Endothelial cell of umbilical vein (primary cell): Measurements from ENCODE around the gene ARHGAP29. TPM values are rescaled to one million over a fixed set of nuclear protein-coding genes. Genes with fewer than 3 reads are reported as not detected.

Experiments
- BruUV-seq: library from RNA; stranded (reverse); fragments of 400-500 nt; replicated peaks from 2 replicates; lab custom pipeline; 2021; lab: Mats Ljungman, UMichigan
- CTCF ChIA-PET: fragments of 300-600, 350-600 bp; sonication (Branson Sonifier 250); formaldehyde crosslinking; loops from one replicate; lab custom pipeline; 2021; ENCODE audit warnings: antibody characterized with exemption, inconsistent platforms; lab: Charles Lee
- POLR2A ChIA-PET: fragments of 300-600, 350-600 bp; sonication (Branson Sonifier 250); formaldehyde crosslinking; loops from one replicate; lab custom pipeline; 2021; ENCODE audit warnings: antibody characterized with exemption, inconsistent platforms; lab: Charles Lee
- DNase-seq: peaks from one replicate; pipeline ENCODE4 v3.0.0-alpha.2; 2011; ENCODE audit warnings: low read depth, low spot score
- FAIRE-seq: peaks from 2 replicates; lab custom pipeline; 2011; peaks lifted over from hg19 to GRCh38; lab: Jason Lieb, UNC
- H2AFZ ChIP-seq: 2 replicates; pipeline ENCODE4 v1.6.0; 2012; ENCODE audit warnings: low read depth, low read length, control low read depth, inconsistent platforms
- H3K27ac ChIP-seq: 2 replicates; pipeline ENCODE4 v1.5.1; 2011; ENCODE audit warnings: low read depth, mild to moderate bottlenecking, control low read depth, low read length, moderate library complexity; ENCODE audit not compliant: insufficient read depth
- H3K27me3 ChIP-seq, 2 experiments: 2 replicates each; pipeline versions ENCODE4 v1.6.0 to v1.6.1; 2011; ENCODE audit warnings: low read length in 2 of 2, mixed read lengths in 1 of 2; ENCODE audit not compliant: control insufficient read depth in 2 of 2, insufficient read depth in 2 of 2
- H3K36me3 ChIP-seq, 2 experiments: 2 replicates in 1 of 2; 3 replicates in 1 of 2; pipeline ENCODE4 v1.5.1; 2011; ENCODE audit warnings: low read length in 2 of 2, mild to moderate bottlenecking in 1 of 2, moderate library complexity in 1 of 2; ENCODE audit not compliant: control insufficient read depth in 2 of 2, insufficient read depth in 2 of 2; ENCODE audit errors: extremely low read depth in 1 of 2
- H3K4me1 ChIP-seq: 3 replicates; pipeline ENCODE4 v1.5.1; 2011; ENCODE audit warnings: mild to moderate bottlenecking, low read length; ENCODE audit not compliant: control insufficient read depth, insufficient read depth; ENCODE audit errors: extremely low read depth
- H3K4me2 ChIP-seq: 2 replicates; pipeline ENCODE4 v1.6.1; 2011; ENCODE audit warnings: low read length, control low read depth, mixed read lengths; ENCODE audit not compliant: insufficient read depth
- H3K4me3 ChIP-seq, 3 experiments: fragments of 200-600 bp in 1 of 3; sonication (generic), shearing (Covaris generic) in 1 of 3; replicated peaks in 1 of 3; 2 replicates each; pipeline ENCODE4 v1.5.1; 2011 to 2016; ENCODE audit warnings: control low read depth in 3 of 3, low read length in 3 of 3, mild to moderate bottlenecking in 2 of 3, inconsistent platforms in 1 of 3, low read depth in 1 of 3, moderate library complexity in 1 of 3; ENCODE audit not compliant: insufficient read depth in 1 of 3
- H3K79me2 ChIP-seq: 2 replicates; pipeline ENCODE4 v1.6.0; 2012; ENCODE audit warnings: low read length, inconsistent platforms; ENCODE audit not compliant: control insufficient read depth, insufficient read depth
- H3K9ac ChIP-seq: replicated peaks from 2 replicates; pipeline ENCODE3; 2011; ENCODE audit warnings: low read length, control low read depth; ENCODE audit not compliant: insufficient read depth; ENCODE audit errors: extremely low read depth
- H3K9me1 ChIP-seq: replicated peaks from 3 replicates; pipeline ENCODE4 v1.6.0; 2011; ENCODE audit warnings: mild to moderate bottlenecking, low read length; ENCODE audit not compliant: control insufficient read depth, insufficient read depth; ENCODE audit errors: extremely low read depth
- H3K9me3 ChIP-seq: replicated peaks from 2 replicates; pipeline ENCODE4 v1.5.1; 2012; ENCODE audit warnings: low read length, inconsistent platforms; ENCODE audit not compliant: control insufficient read depth, insufficient read depth
- H4K20me1 ChIP-seq: replicated peaks from 2 replicates; pipeline ENCODE3; 2011; ENCODE audit warnings: mild to moderate bottlenecking, low read length; ENCODE audit not compliant: control insufficient read depth, insufficient read depth; ENCODE audit errors: extremely low read depth
- EZH2 ChIP-seq: IDR thresholded peaks from 2 replicates; pipeline ENCODE4 v1.6.1; 2012; ENCODE audit warnings: borderline replicate concordance, low read depth, mild to moderate bottlenecking, moderate library complexity, low read length, inconsistent platforms; ENCODE audit not compliant: severe bottlenecking
- FOS ChIP-seq: IDR thresholded peaks from 2 replicates; pipeline ENCODE4 v1.6.1; 2011; ENCODE audit warnings: mild to moderate bottlenecking, low read length, moderate library complexity, borderline replicate concordance; ENCODE audit not compliant: insufficient read depth
- GATA2 ChIP-seq: IDR thresholded peaks from 2 replicates; pipeline ENCODE4 v1.7.0; 2011; ENCODE audit warnings: low read depth, mild to moderate bottlenecking, moderate library complexity, mixed read lengths, low read length; ENCODE audit not compliant: insufficient read length, insufficient read depth
- JUN ChIP-seq: IDR thresholded peaks from 2 replicates; pipeline ENCODE4 v1.6.1; 2011; ENCODE audit warnings: borderline replicate concordance, low read depth; ENCODE audit not compliant: insufficient read length, insufficient read depth
- MAX ChIP-seq: IDR thresholded peaks from 2 replicates; pipeline ENCODE4 v1.6.1; 2011; ENCODE audit not compliant: insufficient read depth, insufficient read length
- MYC ChIP-seq: IDR thresholded peaks from one replicate; pipeline ENCODE4 v1.6.1; 2011; ENCODE audit warnings: mild to moderate bottlenecking, low read depth, low read length
- POLR2A ChIP-seq: IDR thresholded peaks from 2 replicates; pipeline ENCODE4 v1.6.1; 2012; ENCODE audit warnings: low read depth, mild to moderate bottlenecking, control low read depth, low read length
- POLR2AphosphoS5 ChIP-seq: IDR thresholded peaks from 2 replicates; pipeline ENCODE4 v1.6.1; 2012; ENCODE audit warnings: low read depth, mild to moderate bottlenecking, control low read depth, low read length, moderate library complexity; ENCODE audit not compliant: insufficient read depth
- dilution Hi-C: fragments of 300-500 bp; cut with MboI; formaldehyde crosslinking; loops from one replicate; pipeline ENCODE4 v1.15.0; 2019; ENCODE audit warnings: low sequenced_read_pairs; ENCODE audit not compliant: extremely low pct_ligation_motif_present
- intact Hi-C: fragments of 100-400 bp; cut with micrococcal nuclease; formaldehyde crosslinking; loops from one replicate; pipeline ENCODE4 v1.10.0; 2022
- polyA plus RNA-seq, 4 experiments: library from polyadenylated mRNA; depleted of rRNA in 3 of 4; stranded (reverse) in 3 of 4; unstranded in 1 of 4; fragments of >200 nt; gene quantifications; 2 replicates each; pipeline versions ENCODE4 v1.2.1 to v1.2.3, GENCODE V29; 2011 to 2012; ENCODE audit warnings: missing spikeins in 1 of 4
- total RNA-seq: library from RNA; stranded (reverse); gene quantifications from 2 replicates; pipeline ENCODE4 v1.2.3, GENCODE V29; 2021
- TF ChIP-seq, protein P1 (sequence below), 2 donors: IDR thresholded peaks; 1 replicate in 1 of 2; 2 replicates in 1 of 2; pipeline ENCODE4 v1.5.1; 2011; ENCODE audit warnings: low read length in 2 of 2, mild to moderate bottlenecking in 2 of 2, moderate library complexity in 2 of 2, control low read depth in 1 of 2, inconsistent platforms in 1 of 2, low read depth in 1 of 2; ENCODE audit not compliant: insufficient read depth in 1 of 2; ENCODE audit errors: extremely low read depth in 1 of 2

Gene ARHGAP29
- total and polyA plus RNA-seq, 2 donors (not counting 3 experiments of a cell fraction or from before 2014, with no cell fraction given): 56.3 to 199 TPM

GRCh38 chr1:94282143-94282711 lies 44.8 kb upstream of the ARHGAP29 start:
- Histone ChIP-seq H3K4me3 (no peak overlapping the region), H3K9me3 (no peaks in the 10 kb centered on the region), H3K9ac (no peak overlapping the region), H3K27me3 (no peaks in the 10 kb centered on the region), H2AFZ (no peak overlapping the region), H3K4me2 (no peak overlapping the region), H3K36me3 (no peaks in the 10 kb centered on the region), H3K79me2 (no peaks in the 10 kb centered on the region), H3K4me1 (peaks cover 50% of the 10 kb centered on the region), H3K27ac (no peak overlapping the region), H4K20me1 (no peaks in the 10 kb centered on the region), H3K9me1 (no peaks in the 10 kb centered on the region)
- TF ChIP-seq POLR2A (no peak), FOS (no peak), POLR2AphosphoS5 (no peak), GATA2 (no peak), MYC (no peak), JUN (no peak), EZH2 (no peak), MAX (no peak)
- TF ChIP-seq, protein P1, sequence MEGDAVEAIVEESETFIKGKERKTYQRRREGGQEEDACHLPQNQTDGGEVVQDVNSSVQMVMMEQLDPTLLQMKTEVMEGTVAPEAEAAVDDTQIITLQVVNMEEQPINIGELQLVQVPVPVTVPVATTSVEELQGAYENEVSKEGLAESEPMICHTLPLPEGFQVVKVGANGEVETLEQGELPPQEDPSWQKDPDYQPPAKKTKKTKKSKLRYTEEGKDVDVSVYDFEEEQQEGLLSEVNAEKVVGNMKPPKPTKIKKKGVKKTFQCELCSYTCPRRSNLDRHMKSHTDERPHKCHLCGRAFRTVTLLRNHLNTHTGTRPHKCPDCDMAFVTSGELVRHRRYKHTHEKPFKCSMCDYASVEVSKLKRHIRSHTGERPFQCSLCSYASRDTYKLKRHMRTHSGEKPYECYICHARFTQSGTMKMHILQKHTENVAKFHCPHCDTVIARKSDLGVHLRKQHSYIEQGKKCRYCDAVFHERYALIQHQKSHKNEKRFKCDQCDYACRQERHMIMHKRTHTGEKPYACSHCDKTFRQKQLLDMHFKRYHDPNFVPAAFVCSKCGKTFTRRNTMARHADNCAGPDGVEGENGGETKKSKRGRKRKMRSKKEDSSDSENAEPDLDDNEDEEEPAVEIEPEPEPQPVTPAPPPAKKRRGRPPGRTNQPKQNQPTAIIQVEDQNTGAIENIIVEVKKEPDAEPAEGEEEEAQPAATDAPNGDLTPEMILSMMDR (IDR thresholded peaks at IDR 0.05; ENCODE audit: extremely low read depth in 1 of 2, insufficient read depth in 1 of 2, low read depth in 1 of 2, low read length in 2 of 2): no peak
- CTCF ChIA-PET: interaction anchor here (0.6 to 1.6 kb wide), 3 partner anchors 16 to 45 kb away, joined by 3 read pairs; partner anchors contain the start of gene ARHGAP29
- dilution Hi-C loops (no loop called here), intact Hi-C loops (no loop called here)
- no peak for FAIRE-seq
- DNase-seq: no peak
- BruUV-seq: no TSS peak
- POLR2A ChIA-PET: no interaction called here
